ENCODE results near the gene COA6.

- TF ChIP-seq GABPA (IDR thresholded peaks at IDR 0.05; ENCODE audit: low read depth), result no peak
- no peak for TF ChIP-seq CTCF (IDR thresholded peaks at IDR 0.05; ENCODE audit: insufficient read depth, low read length)
Observed at GRCh38 chr1:234396871-234397270, 23.6 kb downstream of the COA6 start.

All from HL-60 (cell line).